ENCODE data around the gene KCNMA1. TPM values are rescaled to one million over a fixed set of nuclear protein-coding genes. Genes with fewer than 3 reads are reported as not detected.

Gene KCNMA1
- total and polyA plus RNA-seq, 10 of the 15 experiments (the other 5 are each of a cell fraction or from before 2014, with no cell fraction given), result 8.5 to 77.0 (median 21.3) TPM

- no peak for TF ChIP-seq E4F1 (IDR thresholded peaks at IDR 0.05; ENCODE audit: borderline replicate concordance, partially characterized antibody)
- no peak for TF ChIP-seq TAF1 (IDR thresholded peaks at IDR 0.05; ENCODE audit: borderline replicate concordance, low read depth, low read length)
- TF ChIP-seq, protein P1, sequence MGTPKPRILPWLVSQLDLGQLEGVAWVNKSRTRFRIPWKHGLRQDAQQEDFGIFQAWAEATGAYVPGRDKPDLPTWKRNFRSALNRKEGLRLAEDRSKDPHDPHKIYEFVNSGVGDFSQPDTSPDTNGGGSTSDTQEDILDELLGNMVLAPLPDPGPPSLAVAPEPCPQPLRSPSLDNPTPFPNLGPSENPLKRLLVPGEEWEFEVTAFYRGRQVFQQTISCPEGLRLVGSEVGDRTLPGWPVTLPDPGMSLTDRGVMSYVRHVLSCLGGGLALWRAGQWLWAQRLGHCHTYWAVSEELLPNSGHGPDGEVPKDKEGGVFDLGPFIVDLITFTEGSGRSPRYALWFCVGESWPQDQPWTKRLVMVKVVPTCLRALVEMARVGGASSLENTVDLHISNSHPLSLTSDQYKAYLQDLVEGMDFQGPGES (IDR thresholded peaks at IDR 0.05), result no peak
- no peak for TF ChIP-seq KAT2A (conservative IDR thresholded peaks at IDR 0.05; ENCODE audit: control insufficient read depth, low read depth, low read length)
- TF ChIP-seq E2F4 (IDR thresholded peaks at IDR 0.05; ENCODE audit: low read depth, low read length), result no peak
Observed at GRCh38 chr10:77641344-77641743, 3.7 kb upstream of the KCNMA1 start (continued).

DNA sequence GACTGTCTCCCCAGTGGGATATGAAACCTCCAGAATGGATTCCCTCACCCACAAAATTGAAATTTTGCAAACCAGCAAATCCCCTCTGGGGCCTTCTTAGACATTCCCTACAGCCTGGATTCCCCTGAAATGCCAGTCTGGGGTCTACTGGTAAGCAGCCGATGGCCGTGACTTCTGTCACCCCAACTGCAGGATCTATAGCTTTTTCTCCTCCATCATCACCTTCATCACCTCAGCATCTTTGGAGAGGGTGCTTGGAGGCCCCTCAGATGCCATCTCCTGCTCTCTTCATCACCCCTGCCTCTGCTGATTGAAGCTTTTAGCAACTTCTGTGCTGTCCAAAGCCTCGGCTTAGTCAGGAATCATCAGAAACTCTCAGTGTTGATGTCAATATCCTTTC lies 2.6 kb upstream of the KCNMA1 start:
- Histone ChIP-seq H2AFZ (ENCODE audit: control insufficient read depth, low read depth, low read length) (no peak overlapping the region), H3K4me2 (ENCODE audit: control insufficient read depth, insufficient read depth) (no peak overlapping the region), H3K27ac (ENCODE audit: control insufficient read depth, insufficient read depth) (no peak overlapping the region), H3K9ac (ENCODE audit: control insufficient read depth, insufficient read depth, low read length) (no peak overlapping the region), H3K79me2 (ENCODE audit: control insufficient read depth, insufficient read depth, low read length) (no peaks in the 10 kb centered on the region), H4K20me1 (ENCODE audit: control insufficient read depth, insufficient read depth) (no peaks in the 10 kb centered on the region), H3K27me3 (replicated peaks in 1 of 2; ENCODE audit: control insufficient read depth in 2 of 2, insufficient read depth in 2 of 2, low read length in 1 of 2) (no peaks in the 10 kb centered on the region; a peak in 1 of 4 replicates), H3K36me3 (ENCODE audit: control insufficient read depth in 2 of 2, insufficient read depth in 2 of 2, low read length in 1 of 2) (no peaks in the 10 kb centered on the region), H3K9me3 (replicated peaks; ENCODE audit: control insufficient read depth, insufficient read depth, low read length) (no peaks in the 10 kb centered on the region; the same call in 2 of the 3 replicates), H3K4me1 (ENCODE audit: control insufficient read depth, insufficient read depth, low read length) (no peaks in the 10 kb centered on the region), H3K4me3 (no peak overlapping the region)
- ChIA-PET POLR2A (interaction anchor here (1.3 to 3.2 kb wide), 2 partner anchors 71 to 128 kb away, joined by 3 to 13 read pairs; no protein-coding TSS in a partner anchor), CTCF (interaction anchor here (1.3 to 21.5 kb wide), 21 partner anchors 9 to 472 kb away, joined by 3 to 532 read pairs (median 7); no protein-coding TSS in a partner anchor), RAD21 (ENCODE audit: unreplicated experiment) (interaction anchor here (1.1 to 16.4 kb wide), 17 partner anchors 70 to 476 kb away, joined by 3 to 290 read pairs (median 14); no protein-coding TSS in a partner anchor), SMC1A (ENCODE audit: uncharacterized antibody, unreplicated experiment) (interaction anchor here (0.8 to 13.9 kb wide), 24 partner anchors 14 to 473 kb away, joined by 3 to 291 read pairs (median 8); no protein-coding TSS in a partner anchor)
- DNase-seq (ENCODE audit: low read depth, low spot score) (no peak), FAIRE-seq (no peak), ATAC-seq (no peak)
- intact Hi-C loops (cut with micrococcal nuclease; ENCODE audit: unreplicated experiment) (loop anchor here (2.0 to 5.0 kb wide), 2 partner anchors 148 to 247 kb away; no protein-coding TSS in a partner anchor), in situ Hi-C loops (cut with MboI) (loop anchor here (5.0 kb wide), 3 partner anchors 248 to 473 kb away; no protein-coding TSS in a partner anchor)
- 33% methylated on average over 3 of the region's 3 CpGs for WGBS (ENCODE audit: insufficient coverage, insufficient replicate concordance, low lambda C conversion rate, missing lambda C conversion rate)
- no TSS peak for BruUV-seq (replicated peaks)
- no peak for TF ChIP-seq BCL11A (IDR thresholded peaks at IDR 0.05; ENCODE audit: low read depth, low read length)
- TF ChIP-seq HCFC1 (IDR thresholded peaks at IDR 0.05; ENCODE audit: low read length), result no peak
- no peak for TF ChIP-seq ZNF207 (IDR thresholded peaks at IDR 0.05; ENCODE audit: borderline replicate concordance)
- no peak for TF ChIP-seq ZNF687 (IDR thresholded peaks at IDR 0.05)
- no peak for TF ChIP-seq ZNF622 (IDR thresholded peaks at IDR 0.05)
- TF ChIP-seq ASH2L (IDR thresholded peaks at IDR 0.05; ENCODE audit: borderline replicate concordance, low read depth), result no peak
- TF ChIP-seq ATF3 (IDR thresholded peaks at IDR 0.05; ENCODE audit: borderline replicate concordance, extremely low read depth, low read depth, low read length), result no peak
